HG02870 (cell line): ENCODE data around the gene JUN.

Experiments
- ATAC-seq: cut with Tn5 transposase; IDR thresholded peaks from one replicate; pipeline ENCODE4 v1.9.1; 2021; ENCODE audit warnings: mild to moderate bottlenecking, moderate library complexity; ENCODE audit not compliant: unreplicated experiment

Gene JUN

GRCh38 chr1:58783993-58784757 is at the start of gene JUN:
JUN (minus strand) TSS chr1:58784047; CDS start chr1:58783070, 977 bp downstream.
- ATAC-seq: peak; percentile 84

- ATAC-seq: no peak
These were observed 49.3 kb upstream of the JUN start for GRCh38 chr1:58833166-58833565.

GRCh38 chr1:58830291-58830690 is 46.4 kb upstream of the JUN start:
- no peak for ATAC-seq

GRCh38 chr1:58829866-58830265 is 46.0 kb upstream of the JUN start:
- ATAC-seq: no peak

GRCh38 chr1:58827298-58827697 is 43.5 kb upstream of the JUN start:
- no peak for ATAC-seq

- ATAC-seq: no peak
These were observed 41.0 kb upstream of the JUN start for GRCh38 chr1:58824753-58825389.

GRCh38 chr1:58823481-58824010 is 39.7 kb upstream of the JUN start:
- no peak for ATAC-seq

GRCh38 chr1:58821309-58821708 is 37.5 kb upstream of the JUN start:
- no peak for ATAC-seq

GRCh38 chr1:58818976-58819375 is 35.1 kb upstream of the JUN start:
- ATAC-seq: no peak

- no peak for ATAC-seq
These were observed 34.2 kb upstream of the JUN start for GRCh38 chr1:58818075-58818474.

GRCh38 chr1:58816747-58817221 is 32.9 kb upstream of the JUN start:
- ATAC-seq: no peak

- peak; percentile 82 for ATAC-seq
These were observed 32.4 kb upstream of the JUN start for GRCh38 chr1:58816072-58816746.

GRCh38 chr1:58815686-58816071 is 31.8 kb upstream of the JUN start:
- peak; percentile 3 for ATAC-seq

- peak; percentile 49 for ATAC-seq
These were observed 31.3 kb upstream of the JUN start for GRCh38 chr1:58815069-58815685.

GRCh38 chr1:58814251-58815068 is 30.6 kb upstream of the JUN start:
- ATAC-seq: no peak

GRCh38 chr1:58813801-58814200 is 30.0 kb upstream of the JUN start:
- ATAC-seq: no peak

- no peak for ATAC-seq
These were observed 29.5 kb upstream of the JUN start for GRCh38 chr1:58813361-58813760.

- no peak for ATAC-seq
These were observed 29.1 kb upstream of the JUN start for GRCh38 chr1:58812926-58813325.

GRCh38 chr1:58812468-58812867 is 28.6 kb upstream of the JUN start:
- no peak for ATAC-seq

- no peak for ATAC-seq
These were observed 27.5 kb upstream of the JUN start for GRCh38 chr1:58811303-58811702.
